ENCODE data around the gene SERINC5.

GRCh38 chr5:80212171-80212667 is 43.6 kb downstream of the SERINC5 start:
- TF ChIP-seq, protein P1, sequence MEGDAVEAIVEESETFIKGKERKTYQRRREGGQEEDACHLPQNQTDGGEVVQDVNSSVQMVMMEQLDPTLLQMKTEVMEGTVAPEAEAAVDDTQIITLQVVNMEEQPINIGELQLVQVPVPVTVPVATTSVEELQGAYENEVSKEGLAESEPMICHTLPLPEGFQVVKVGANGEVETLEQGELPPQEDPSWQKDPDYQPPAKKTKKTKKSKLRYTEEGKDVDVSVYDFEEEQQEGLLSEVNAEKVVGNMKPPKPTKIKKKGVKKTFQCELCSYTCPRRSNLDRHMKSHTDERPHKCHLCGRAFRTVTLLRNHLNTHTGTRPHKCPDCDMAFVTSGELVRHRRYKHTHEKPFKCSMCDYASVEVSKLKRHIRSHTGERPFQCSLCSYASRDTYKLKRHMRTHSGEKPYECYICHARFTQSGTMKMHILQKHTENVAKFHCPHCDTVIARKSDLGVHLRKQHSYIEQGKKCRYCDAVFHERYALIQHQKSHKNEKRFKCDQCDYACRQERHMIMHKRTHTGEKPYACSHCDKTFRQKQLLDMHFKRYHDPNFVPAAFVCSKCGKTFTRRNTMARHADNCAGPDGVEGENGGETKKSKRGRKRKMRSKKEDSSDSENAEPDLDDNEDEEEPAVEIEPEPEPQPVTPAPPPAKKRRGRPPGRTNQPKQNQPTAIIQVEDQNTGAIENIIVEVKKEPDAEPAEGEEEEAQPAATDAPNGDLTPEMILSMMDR (IDR thresholded peaks at IDR 0.05; ENCODE audit: low read length), result no peak
- TF ChIP-seq EZH2 (optimal IDR thresholded peaks at IDR 0.05; ENCODE audit: low read depth, low read length) (no peak), EZH2phosphoT487 (IDR thresholded peaks at IDR 0.05; ENCODE audit: low read length) (no peak)

All from MM.1S (cell line).